ENCODE results near the gene UGDH. TPM values are rescaled to one million over a fixed set of nuclear protein-coding genes. Genes with fewer than 3 reads are reported as not detected.

Gene UGDH
- total and polyA plus RNA-seq, 2 donors (not counting 3 experiments of a cell fraction or from before 2014, with no cell fraction given), result 41.3 to 62.1 TPM

- no peak overlapping the region for H3K4me3 ChIP-seq (replicated peaks in 1 of 3; ENCODE audit: insufficient read depth in 1 of 3, low read depth in 1 of 3, low read length in 3 of 3)
- no peaks in the 10 kb centered on the region for H3K36me3 ChIP-seq (ENCODE audit: control insufficient read depth in 2 of 2, extremely low read depth in 1 of 2, insufficient read depth in 2 of 2, low read length in 2 of 2)
- no peak overlapping the region for H3K9ac ChIP-seq (replicated peaks; ENCODE audit: extremely low read depth, insufficient read depth, low read length)
- H3K27ac ChIP-seq (ENCODE audit: insufficient read depth, low read depth, low read length), result no peak overlapping the region
- no peaks in the 10 kb centered on the region for H3K9me3 ChIP-seq (replicated peaks; ENCODE audit: control insufficient read depth, insufficient read depth, low read length)
- intact Hi-C loops (cut with micrococcal nuclease), result no loop called here
- no peaks in the 10 kb centered on the region for H3K4me1 ChIP-seq (ENCODE audit: control insufficient read depth, extremely low read depth, insufficient read depth, low read length)
- no peaks in the 10 kb centered on the region for H3K27me3 ChIP-seq (ENCODE audit: control insufficient read depth in 2 of 2, insufficient read depth in 2 of 2, low read length in 2 of 2)
- H3K9me1 ChIP-seq (replicated peaks; ENCODE audit: control insufficient read depth, extremely low read depth, insufficient read depth, low read length), result no peaks in the 10 kb centered on the region
- H3K4me2 ChIP-seq (ENCODE audit: insufficient read depth, low read length), result no peak overlapping the region
- no peaks in the 10 kb centered on the region for H4K20me1 ChIP-seq (replicated peaks; ENCODE audit: control insufficient read depth, extremely low read depth, insufficient read depth, low read length)
- DNase-seq (ENCODE audit: low read depth, low spot score) (no peak), FAIRE-seq (no peak)
- dilution Hi-C loops (cut with MboI; ENCODE audit: extremely low pct_ligation_motif_present, low sequenced_read_pairs), result no loop called here
- ChIA-PET CTCF (interaction anchor here (0.6 to 1.6 kb wide), 2 partner anchors 90 to 441 kb away, joined by 3 read pairs; partner anchors contain the start of gene SMIM14), POLR2A (interaction anchor here (0.6 kb wide), 1 partner anchor 12 kb away, joined by 3 read pairs; no protein-coding TSS in a partner anchor)
- H2AFZ ChIP-seq (ENCODE audit: low read depth, low read length), result no peak overlapping the region
- TF ChIP-seq POLR2A (IDR thresholded peaks at IDR 0.05; ENCODE audit: low read depth, low read length), result no peak
- TF ChIP-seq FOS (IDR thresholded peaks at IDR 0.05; ENCODE audit: borderline replicate concordance, insufficient read depth, low read length), result no peak
- no peak for TF ChIP-seq EZH2 (IDR thresholded peaks at IDR 0.05; ENCODE audit: borderline replicate concordance, low read depth, low read length, severe bottlenecking)
- no peak for TF ChIP-seq JUN (IDR thresholded peaks at IDR 0.05; ENCODE audit: borderline replicate concordance, insufficient read depth, insufficient read length, low read depth)
- TF ChIP-seq MYC (IDR thresholded peaks at IDR 0.05; ENCODE audit: low read depth, low read length), result no peak
- TF ChIP-seq GATA2 (IDR thresholded peaks at IDR 0.05; ENCODE audit: insufficient read depth, insufficient read length, low read depth, low read length), result no peak
- no peak for TF ChIP-seq POLR2AphosphoS5 (IDR thresholded peaks at IDR 0.05; ENCODE audit: insufficient read depth, low read depth, low read length)
- no peak for TF ChIP-seq CTCF (IDR thresholded peaks at IDR 0.05; ENCODE audit: extremely low read depth in 1 of 2, insufficient read depth in 1 of 2, low read depth in 1 of 2, low read length in 2 of 2)
- no peak for TF ChIP-seq MAX (IDR thresholded peaks at IDR 0.05; ENCODE audit: insufficient read depth, insufficient read length)
- H3K79me2 ChIP-seq (ENCODE audit: control insufficient read depth, insufficient read depth, low read length), result no peaks in the 10 kb centered on the region
- no TSS peak for BruUV-seq (replicated peaks)
These were observed 21.3 kb upstream of the UGDH start for GRCh38 chr4:39548425-39549067.
